GM19455 (cell line): ENCODE data around the gene TBC1D9.
A peak's percentile ranks its signal among the peaks of the same experiment; 100 is the strongest.

Experiments
- ATAC-seq: cut with Tn5 transposase; IDR thresholded peaks from one replicate; pipeline ENCODE4 v1.9.1; 2021; ENCODE audit not compliant: unreplicated experiment

The TBC1D9 gene

DNA sequence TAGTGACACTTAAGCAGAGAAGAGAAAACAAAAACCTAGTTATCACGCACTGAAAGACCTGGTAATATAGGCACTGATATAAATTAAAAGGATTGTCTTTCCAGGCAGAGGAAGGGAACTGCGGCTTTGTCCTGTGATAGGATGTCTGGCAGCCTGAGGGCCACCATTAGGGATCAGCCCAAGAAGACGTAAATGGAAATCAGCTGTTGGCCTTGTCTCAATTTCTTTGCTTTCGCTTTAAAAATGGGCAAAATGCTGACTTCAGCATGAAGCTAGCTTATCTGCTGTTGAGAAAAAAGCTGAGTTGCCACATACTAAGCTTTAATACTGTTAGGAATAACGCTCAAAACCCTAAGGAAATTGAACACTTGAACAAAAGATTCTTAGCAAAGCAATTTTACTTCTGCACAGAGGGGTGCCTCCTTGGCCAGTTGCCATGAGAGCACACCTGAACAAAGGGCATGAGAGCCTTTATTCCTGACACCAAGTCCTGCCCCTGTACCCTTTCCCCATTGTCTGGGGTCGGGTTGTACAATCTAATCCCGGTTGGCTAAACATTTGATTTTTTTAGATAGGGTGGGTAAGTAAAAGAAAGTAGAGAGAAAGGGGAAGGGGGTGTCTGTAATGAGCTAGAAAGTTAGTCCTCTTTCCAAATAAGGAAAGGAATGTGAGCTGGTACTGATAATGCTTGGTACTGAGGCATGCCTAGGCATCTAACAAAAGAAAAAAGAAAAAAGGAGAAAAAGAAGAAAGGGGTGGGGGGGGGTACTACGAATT, 102.3 kb downstream of the TBC1D9 start:
- ATAC-seq = no peak

DNA sequence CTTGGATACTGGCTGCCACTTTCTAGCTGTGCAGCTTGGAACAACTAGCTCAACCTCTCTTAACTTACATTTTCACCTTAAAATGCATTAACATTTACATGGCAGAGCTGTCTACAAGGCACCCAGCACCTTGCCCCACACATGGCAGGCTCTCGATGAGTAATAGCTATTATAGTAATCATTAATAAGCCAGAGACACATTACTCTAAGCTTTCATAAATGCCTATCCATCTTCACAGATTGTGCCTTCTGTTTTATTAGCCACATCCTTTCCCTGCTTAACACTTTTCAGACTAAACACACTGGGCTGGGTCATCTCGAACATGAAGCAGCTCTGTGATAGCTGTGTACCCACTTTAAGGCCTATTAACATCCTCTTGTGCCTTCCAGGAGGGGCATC, 103.6 kb downstream of the TBC1D9 start:
- no peak for ATAC-seq

DNA sequence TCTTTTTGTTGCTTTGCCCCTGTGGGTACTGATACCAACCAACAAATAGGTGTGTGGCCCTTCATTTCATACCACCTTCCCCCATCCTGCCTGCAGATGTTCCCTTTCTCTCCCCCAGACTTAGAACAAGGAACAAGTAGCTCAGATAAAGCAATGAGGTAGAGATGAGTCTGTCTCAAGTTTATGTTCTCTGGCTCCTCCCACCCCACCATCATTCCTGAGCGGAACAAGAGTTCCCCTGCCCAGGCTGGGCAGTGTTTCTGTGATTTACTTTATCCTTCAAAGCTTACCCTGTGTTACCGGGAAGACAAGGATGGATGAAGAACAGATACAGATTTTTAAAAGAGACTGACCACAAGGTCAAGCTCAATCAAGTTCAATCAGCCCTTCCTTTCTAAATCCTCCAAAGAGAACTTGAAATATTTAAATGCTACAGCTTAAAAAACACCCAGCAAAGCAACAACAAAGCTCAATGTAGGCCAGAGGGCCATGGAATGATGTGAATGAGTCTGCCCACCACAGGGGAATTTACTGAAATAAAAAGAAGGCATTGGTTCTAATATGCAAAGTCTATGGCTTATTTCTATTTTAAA, 107.4 kb downstream of the TBC1D9 start:
- no peak for ATAC-seq

DNA sequence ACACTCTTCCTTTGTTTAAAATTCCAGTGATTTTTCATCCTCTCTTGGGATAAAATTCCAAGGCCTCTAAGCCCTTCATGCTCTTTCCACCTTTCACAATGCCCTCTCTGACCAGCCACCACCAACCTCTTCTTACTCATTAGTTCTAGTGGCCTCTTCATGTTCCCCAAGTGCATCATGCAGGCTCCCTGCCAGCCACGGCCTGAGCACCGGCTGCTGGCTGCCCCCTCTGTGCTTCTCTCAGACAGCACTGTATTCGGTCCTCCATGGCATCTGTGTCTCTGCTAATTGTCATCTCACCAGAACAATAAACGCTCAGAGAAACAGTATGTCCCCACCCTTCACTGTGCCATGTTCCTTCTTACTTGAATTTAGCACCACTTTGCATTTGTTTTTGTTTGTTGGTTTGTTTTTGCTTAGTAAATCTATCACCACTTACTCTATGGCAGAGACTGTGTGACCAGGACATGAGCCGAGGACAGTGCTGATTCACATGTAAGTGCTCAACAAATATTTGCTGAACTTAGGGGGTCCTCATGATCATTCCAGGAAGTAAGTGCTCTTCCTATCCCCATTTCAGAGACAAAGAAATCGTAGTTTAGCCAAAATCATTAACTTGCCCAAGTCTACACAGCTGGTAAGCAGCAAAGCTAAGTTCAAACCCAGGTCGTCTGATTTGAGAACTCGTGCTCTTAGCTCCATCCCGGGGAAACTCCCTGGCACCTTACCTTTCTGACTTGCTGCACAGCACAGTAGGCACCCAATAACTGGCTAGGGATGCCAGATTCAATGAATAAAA, 110.4 kb downstream of the TBC1D9 start:
- ATAC-seq = no peak

DNA sequence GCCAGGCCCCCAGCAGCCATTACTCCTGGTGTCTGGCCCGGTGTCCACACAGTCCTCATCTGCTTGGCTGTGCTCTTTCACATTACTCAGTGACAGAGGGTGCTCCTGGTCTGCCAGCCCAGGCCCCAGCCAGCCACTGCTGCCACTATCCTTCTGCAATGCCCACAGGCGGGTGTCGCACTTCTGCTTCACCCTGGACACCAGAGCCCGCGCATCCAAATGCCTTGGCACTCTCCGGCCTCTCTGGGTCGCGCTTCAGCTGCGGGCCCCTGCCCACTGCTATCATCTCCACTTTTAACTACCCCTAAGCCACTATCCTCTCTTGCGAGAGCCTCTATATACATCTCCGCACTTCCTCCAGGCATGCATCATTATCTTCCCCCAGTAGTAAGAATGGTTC, 111.0 kb downstream of the TBC1D9 start:
- no peak for ATAC-seq

DNA sequence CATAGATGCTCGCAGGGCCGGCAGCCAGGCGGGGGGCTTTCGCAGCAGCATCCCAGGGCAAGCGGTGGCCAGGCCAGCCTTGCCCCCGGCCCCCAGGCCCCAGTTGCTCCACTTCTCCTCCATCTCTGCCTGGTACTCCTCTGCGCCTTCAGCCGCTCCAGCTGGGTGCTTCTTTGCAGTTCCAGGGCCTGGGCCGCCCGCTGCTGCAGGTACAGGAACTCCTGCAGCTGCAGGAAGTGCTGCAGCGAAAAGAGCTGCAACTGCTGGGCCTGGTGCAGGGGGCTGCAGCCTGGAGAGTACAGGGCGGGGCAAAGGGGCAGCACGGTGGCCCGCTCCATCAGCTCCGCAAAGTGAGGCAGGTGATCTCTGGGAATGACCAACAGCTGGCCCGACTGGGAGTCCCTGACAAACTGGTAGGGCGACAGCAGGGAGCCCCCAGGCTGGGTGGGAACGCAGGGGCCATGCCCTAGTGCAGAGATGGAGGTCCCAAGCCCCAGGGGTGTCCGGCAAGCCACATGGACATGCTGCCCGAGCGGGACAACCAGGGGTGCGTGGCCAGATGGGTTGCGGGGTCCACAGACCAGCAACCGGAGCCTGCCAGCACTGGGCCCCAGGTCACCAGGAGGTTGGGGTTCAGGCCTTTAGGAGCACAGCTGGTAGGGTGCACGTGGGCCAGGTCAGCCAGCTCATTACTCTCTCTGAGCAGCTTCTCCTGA, 111.6 kb downstream of the TBC1D9 start:
- ATAC-seq = no peak

GRCh38 chr4:140643571-140644055, 112.6 kb downstream of the TBC1D9 start:
- no peak for ATAC-seq

DNA sequence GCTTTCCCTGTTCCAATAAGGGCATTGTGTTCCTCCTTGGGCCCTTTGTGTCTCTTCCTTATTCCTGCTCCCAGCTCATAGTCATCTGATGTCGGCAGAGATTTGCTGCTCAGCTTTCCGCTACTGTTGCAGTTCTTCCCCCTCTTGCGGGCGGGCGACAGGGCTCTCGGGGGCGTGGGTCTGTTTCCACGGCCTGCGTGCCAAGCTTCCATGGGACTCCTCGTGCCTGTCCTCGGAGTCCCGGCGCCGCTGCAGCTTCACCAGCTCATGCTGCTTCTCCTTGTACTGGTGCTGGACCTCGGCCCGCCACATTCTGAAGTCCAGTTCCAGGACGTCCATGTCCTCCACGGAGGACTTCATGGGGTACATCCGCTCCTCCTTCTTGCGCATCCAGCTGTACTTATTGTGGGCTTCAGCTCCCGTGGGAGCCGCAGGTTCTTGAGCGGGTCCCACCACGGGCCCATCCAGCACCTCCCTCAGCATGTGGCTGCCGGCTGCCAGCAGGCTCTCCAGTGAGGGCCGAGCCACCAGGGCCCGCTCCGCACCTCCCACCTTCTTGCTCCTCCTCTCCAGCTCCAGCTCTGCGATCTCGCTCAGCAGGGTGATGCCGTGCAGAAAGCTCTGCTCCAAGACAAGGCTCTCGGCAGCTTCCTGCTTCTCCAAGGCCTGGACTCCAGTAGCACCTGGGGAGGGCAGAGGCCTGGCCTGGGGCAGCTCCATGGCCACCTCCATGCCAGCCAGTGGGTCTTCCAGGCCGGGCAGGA, 113.3 kb downstream of the TBC1D9 start:
- no peak for ATAC-seq

DNA sequence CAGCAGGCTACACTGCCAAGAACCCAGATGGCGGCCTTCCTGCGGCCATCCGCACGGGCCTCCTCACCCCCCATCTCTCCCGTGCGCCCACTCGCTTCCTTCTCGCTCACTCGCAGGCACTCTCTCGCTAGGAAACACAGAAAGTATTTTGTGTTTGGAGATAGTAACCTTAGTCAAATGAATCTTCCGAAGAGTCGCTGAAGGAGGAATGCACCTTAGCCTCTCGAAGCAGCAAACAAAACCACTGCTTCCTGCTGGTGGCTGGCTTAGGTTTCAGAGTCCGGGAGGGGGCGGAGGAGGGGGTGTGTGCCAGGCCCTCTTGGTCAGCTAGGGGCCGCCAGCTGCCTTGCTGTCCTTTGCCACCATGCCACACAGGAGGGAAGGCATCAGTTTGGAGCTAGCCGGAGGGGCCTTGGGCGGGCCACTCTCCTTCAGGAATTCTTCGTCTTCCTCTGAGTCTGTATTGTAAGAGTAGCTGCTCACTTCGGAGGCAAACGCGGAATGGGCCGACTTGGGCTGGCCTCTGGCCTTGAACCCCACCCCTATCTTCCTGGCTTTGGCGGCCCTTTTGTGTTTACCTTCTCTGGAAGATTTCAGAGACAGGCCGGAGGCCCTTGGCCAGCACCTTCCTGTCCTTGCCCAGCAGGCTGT, 114.3 kb downstream of the TBC1D9 start:
- ATAC-seq = no peak

DNA sequence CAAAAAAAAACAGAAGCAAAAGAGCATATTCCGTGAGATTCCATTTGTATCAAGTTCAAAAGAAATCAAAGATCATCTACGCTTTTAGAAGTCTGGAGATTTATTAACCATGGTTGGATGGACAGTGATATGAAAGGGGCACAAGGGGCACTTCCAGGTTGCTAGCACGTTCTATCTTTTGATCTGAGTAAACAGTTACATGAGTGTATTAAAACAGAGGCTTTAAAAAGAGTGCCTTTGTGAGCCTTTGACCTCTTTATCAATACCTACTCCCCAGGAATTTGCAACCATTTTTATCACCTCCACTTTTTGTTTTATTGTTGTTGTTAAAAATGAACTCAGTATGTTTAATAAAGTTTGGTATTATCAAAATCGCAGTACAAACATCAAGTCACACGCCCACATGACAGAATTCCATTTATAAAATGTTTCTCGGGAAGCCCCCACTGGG, 115.1 kb downstream of the TBC1D9 start:
- ATAC-seq = no peak

DNA sequence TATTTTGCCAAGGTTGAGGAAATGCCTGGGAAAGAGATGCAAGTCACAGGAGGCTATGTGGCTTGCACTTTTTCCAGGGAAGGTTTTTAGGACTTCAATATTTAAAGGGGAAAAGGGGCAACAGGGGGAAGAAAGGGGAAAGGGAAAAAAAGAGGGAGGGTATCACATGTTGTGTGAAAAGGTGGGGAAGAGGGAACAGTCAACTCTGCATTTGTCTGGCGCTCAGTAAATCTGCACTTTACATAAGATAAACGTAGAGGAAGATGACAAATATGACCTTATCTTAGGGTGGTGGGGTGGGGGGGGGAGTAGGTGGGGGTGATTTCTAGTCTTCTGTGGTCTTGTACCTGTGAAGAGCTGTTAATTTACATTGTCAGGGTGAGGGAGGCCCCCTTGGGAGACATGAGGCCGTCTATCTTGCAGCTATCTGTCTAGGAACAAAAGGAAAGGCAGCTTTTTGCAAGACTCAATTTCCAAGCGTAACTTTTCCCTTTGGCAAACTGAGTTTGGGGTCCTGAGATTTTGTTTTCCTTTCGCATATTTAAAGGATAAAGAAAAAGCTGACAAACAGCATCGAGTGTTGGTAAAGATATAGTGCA, 115.9 kb downstream of the TBC1D9 start:
- no peak for ATAC-seq

DNA sequence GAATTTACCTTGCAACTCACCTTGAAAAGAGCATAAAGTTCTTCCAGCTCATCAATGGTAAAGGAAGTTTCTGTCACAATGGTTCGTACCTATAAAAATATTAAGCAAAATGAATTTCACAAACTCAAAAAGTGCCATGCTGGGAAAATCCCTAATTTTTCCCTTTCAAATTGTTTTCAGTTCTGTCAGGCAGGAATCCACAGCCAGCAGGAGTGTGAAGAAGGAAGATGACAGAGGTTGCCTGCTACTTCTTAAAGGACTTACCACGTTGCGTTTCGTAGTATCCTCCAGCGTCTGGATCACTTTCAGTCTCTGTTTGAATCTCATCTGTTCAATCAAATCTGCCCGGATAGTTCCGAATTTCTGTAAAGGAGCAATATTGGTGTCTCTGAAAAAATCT, 117.1 kb downstream of the TBC1D9 start:
- no peak for ATAC-seq

GRCh38 chr4:140637836-140638235, 118.3 kb downstream of the TBC1D9 start:
- ATAC-seq = peak; percentile 72

GRCh38 chr4:140635606-140636005, 120.6 kb downstream of the TBC1D9 start:
- no peak for ATAC-seq

DNA sequence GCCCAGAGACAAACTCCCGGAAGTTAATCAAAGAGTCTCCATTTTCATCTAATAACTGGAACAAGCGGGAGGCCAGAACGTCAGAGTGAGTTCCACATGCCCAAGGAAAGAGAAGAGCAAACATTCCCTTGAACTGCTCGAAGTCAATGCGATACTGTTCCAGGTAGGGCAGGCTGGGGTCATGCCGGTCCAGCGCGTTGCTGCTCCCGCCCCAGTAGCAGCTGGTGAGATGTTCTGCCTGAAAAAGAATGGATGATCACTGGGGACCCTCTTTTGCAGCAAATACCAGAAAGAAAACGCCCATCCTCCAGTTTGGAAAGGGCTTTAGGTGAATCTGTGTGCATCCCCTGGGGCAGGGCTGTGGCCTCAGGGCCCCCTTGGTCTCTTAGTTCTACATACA, 122.2 kb downstream of the TBC1D9 start:
- ATAC-seq = no peak

DNA sequence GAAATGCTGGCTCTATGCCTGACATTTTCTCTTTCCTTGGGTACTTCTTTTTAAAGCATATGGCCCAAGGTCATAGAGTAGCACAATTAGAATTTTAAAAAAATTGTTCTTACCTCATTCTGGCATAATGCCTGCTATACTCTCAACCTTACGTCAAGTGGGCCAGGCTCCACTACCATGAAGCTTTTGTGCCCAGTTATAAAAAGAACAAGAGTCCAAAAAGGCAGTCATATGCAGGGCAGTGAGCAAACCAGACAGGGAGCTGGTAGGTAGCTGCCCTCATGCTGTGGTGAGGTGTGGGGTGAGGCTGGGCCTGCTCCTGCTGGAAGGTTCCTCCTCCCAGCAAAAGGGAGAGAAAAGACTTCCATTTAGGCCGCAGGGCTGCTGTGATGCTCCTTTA, 123.1 kb downstream of the TBC1D9 start:
- ATAC-seq = no peak

- no peak for ATAC-seq
Measured at GRCh38 chr4:140630246-140630645, 125.9 kb downstream of the TBC1D9 start.

- no peak for ATAC-seq
Measured at GRCh38 chr4:140628016-140628415, 128.2 kb downstream of the TBC1D9 start.

DNA sequence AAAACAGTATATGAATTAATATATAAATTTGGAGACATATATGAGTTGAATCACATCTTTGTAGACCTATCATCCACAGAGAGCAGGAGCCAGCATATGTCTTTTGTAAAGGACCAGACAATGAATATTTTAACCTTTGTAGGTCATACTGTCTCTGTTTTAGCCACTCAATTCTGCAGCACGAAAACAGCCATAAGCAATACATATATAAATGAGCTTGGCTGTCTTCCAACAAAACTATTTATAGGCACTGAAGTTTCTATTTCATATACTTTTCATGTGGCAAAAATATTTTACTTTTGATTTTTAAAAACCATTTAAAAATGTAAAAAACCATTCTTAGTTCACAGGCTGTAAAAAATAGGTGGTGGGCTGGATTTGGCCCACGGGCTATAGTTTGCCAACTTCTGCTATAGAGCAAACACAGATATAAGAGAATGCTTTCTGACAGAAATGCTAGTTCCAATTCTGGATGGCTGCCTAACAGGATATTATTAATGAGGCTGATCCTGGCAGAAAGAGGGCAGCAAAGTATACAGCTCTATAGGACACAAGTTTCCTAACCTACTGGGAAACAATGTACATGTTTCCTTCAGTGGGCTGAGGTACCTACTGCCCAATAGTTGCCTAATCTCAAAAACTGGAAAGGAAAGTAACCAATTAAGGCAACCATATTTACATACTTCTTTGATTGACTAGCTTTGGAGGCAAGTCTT, 129.4 kb downstream of the TBC1D9 start:
- no peak for ATAC-seq
